Coronary artery (tissue), 2 donors: ENCODE measurements around the gene CLCN7.

Experiments used
- DNase-seq: peaks from one replicate; pipeline ENCODE4 v3.0.0-alpha.2; 2017; ENCODE audit warnings: low spot score
- H3K27ac ChIP-seq, 2 donors: fragments of 200-600 bp; sonication (generic); one replicate each; pipeline ENCODE4 v1.5.1; 2016 to 2019
- H3K4me3 ChIP-seq: fragments of 200-600 bp; sonication (generic); 2 replicates; pipeline ENCODE4 v1.5.1; 2016; ENCODE audit warnings: mild to moderate bottlenecking, moderate library complexity
- TF ChIP-seq, protein P1 (sequence below): fragments of 200-600 bp; sonication (generic); IDR thresholded peaks from one replicate; pipeline ENCODE4 v1.5.1; 2019; ENCODE audit warnings: antibody characterized with exemption

Gene CLCN7

DNA sequence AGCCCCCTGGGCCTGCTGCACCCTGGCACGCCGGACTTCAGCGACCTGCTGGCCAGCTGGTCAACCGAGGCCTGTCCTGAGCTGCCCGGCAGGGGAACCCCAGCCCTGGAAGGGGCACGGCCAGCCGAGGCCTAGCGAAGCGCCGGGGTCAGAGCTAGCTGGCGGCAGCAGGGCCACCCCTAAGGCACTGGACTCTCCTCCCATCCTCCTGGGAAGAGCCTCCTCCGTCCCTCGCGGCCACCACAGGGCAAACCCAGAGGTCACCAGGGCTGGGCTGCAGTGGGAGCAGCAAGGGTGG, 41.6 kb downstream of the CLCN7 start:
- no peak overlapping the region for H3K4me3 ChIP-seq
- TF ChIP-seq, protein P1, sequence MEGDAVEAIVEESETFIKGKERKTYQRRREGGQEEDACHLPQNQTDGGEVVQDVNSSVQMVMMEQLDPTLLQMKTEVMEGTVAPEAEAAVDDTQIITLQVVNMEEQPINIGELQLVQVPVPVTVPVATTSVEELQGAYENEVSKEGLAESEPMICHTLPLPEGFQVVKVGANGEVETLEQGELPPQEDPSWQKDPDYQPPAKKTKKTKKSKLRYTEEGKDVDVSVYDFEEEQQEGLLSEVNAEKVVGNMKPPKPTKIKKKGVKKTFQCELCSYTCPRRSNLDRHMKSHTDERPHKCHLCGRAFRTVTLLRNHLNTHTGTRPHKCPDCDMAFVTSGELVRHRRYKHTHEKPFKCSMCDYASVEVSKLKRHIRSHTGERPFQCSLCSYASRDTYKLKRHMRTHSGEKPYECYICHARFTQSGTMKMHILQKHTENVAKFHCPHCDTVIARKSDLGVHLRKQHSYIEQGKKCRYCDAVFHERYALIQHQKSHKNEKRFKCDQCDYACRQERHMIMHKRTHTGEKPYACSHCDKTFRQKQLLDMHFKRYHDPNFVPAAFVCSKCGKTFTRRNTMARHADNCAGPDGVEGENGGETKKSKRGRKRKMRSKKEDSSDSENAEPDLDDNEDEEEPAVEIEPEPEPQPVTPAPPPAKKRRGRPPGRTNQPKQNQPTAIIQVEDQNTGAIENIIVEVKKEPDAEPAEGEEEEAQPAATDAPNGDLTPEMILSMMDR: no peak
- DNase-seq: no peak
- H3K27ac ChIP-seq: no peak overlapping the region

DNA sequence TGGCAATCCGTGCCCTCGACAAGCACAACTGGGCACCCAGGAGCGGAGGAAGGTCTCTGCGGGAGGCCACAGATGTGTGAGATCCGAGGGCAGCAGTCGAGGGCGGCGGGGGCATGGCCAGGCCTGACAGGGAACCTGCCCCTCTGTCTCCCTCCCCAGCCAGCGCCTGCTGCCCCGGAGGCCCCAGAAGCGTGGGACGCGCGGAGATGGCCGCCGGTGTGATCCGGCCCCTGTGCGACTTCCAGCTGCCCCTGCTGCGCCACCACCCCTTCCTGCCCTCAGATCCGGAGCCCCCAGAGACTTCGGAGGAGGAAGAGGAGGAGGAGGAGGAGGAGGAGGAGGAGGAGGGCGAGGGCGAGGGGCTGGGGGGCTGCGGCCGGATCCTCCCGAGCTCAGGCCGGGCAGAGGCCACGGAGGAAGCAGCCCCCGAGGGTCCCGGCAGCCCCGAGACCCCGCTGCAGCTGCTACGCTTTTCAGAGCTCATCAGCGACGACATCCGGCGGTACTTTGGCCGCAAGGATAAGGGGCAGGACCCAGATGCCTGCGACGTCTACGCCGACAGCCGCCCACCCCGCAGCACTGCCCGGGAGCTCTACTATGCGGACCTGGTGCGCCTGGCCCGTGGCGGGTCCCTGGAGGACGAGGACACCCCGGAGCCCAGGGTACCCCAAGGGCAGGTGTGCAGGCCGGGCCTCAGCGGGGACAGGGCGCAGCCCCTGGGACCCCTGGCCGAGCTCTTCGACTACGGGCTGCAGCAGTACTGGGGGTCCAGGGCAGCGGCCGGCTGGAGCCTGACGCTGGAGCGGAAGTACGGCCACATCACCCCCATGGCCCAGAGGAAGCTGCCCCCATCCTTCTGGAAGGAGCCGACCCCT, 42.2 kb downstream of the CLCN7 start:
- Histone ChIP-seq H3K4me3 (no peak overlapping the region), H3K27ac (no peak overlapping the region)
- no peak for DNase-seq
- TF ChIP-seq, protein P1: no peak

DNA sequence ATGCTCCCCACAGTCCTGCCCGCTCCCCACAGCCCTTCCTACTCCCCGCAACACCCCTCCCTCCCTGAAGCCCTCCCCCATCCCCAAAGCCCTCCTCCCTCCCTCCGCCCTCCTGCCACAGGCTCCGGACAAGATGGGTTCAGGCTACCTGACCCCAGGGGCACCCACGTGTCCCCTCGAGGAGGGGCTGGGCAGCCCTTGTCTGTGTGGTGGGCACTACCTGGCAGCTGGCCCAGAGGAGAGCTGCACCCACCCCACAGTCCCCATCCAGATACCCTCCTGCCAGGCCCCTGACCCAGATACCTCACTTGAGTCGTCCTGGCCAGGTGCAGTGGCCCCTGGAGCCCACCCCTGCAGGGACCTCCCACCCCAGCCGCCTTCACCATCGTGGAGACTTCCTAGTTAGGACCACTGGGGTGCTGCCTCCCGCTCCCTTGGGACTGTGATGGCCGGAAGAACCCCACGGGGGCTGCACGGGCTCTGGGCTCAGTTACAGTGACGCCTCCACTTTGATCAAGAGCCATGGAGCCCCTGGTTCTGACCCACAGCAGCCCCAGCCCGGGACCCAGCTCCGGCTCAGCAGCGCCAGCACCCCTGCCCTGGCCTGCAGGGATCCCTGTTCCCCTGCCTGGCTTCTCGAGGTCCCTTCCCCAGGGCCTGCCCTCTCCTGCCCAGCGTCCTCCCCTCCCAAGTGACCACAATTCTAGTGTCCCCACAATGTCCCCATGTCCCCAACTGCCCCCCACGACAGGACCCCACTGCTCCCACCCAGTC, 43.1 kb downstream of the CLCN7 start:
- no peak for DNase-seq

DNA sequence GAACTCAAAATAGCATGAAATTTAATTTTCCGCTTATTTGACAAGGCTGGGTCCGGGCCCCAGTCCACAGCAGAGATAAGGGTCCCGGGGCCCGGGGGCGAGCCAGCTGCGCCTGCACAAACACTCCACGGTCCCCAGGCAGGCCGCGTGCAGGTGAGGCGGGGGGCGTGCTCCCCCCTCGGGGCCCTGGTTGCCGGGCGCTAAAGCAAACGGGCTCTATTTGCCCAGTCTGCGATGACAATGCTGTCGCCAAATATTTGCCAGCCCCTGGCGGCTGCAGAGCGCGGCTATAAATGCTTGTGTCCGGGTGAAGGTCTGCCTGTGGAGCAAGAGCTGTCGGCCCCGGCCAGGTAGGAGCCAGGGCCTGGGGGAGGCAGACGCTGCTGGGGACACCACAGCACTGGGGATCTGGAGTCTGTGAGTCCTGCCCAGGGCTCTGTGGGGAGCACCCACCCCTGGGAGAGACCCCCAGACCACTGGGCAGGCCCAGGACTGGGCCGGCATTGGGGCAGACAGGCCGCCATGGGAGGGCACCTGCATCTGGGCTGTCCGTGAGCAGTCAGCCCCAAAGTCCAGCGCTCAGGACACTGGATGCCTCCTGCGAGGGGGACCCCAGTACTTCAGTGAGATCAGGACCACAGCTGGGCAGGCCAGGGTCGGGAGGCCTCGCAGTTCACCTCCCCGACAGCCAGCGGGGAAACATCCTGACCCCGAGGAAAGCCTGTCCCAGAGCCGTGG, 43.9 kb downstream of the CLCN7 start, which contains the start of gene PERCC1:
Gene PERCC1 (plus strand): TSS at position 320 of the 738 bp plus-strand sequence. CDS start 1,516 bp downstream, outside the sequence.
- DNase-seq: no peak
- no peak within 1 kb of the TSS for H3K27ac ChIP-seq
- no peak within 1 kb of the TSS for H3K4me3 ChIP-seq
- TF ChIP-seq, protein P1: no peak

More for the DNA sequence above, 43.1 kb downstream of the CLCN7 start:
- no peak overlapping the region for H3K27ac ChIP-seq
- TF ChIP-seq, protein P1: no peak
- no peak overlapping the region for H3K4me3 ChIP-seq

DNA sequence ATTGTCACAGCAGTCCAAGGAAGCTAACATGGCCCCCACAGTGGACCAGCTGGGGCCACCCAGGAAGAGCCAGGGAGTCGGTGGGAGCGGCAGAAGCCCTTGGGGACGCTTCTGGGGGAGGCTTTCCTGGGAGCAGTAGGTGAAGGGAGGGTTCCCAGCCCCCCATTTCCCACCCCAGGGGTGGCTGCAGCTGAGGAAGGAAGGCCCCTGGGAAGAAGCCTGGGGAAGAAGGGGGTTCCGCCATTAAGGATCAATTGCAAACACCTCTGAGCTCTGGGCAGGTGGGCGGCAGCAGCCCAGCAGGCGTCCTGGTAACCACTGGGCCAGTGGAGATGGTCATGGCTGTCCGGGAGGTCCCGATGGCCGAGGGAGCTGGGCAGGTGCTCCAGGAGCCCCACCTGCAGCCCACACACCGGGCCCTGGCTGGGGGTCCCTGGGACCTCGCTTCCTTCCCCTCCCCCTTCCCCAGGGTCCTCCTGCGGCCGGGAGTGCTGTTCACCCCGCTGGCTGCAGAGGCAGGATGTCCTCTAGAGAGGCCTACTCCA, 44.5 kb downstream of the CLCN7 start:
- no peak for DNase-seq
- no peak overlapping the region for H3K27ac ChIP-seq
- TF ChIP-seq, protein P1: no peak

DNA sequence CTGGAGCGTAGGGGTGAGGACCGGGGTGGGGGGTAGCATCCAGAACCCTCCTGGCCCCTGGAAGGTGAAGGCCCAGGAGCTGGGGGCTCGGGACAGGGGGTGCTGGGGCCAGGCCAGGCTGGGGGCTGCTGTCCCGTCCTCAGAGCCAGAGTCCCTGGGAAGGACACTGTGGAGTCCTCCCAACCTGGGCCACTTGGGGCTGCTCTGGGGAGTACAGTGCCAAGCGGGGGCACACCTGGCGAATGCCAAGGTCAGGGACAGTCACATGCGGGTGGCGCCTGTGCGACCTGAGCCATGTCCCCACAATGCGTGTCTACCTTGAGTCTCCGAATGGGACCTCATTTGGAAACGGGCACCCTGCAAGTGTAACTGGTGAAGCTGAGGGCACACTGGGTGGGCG, 45.2 kb downstream of the CLCN7 start:
- Histone ChIP-seq H3K27ac (no peak overlapping the region), H3K4me3 (no peak overlapping the region)
- DNase-seq: no peak
- TF ChIP-seq, protein P1: no peak

More for the DNA sequence above, 44.5 kb downstream of the CLCN7 start:
- no peak overlapping the region for H3K4me3 ChIP-seq
